Stimulated activated CD4-positive, alpha-beta T cell treated with anti-CD3 and anti-CD28 coated beads, Interleukin-4, amount 100 ng/mL, for 1 hour (primary cell): ENCODE measurements around the gene LHPP.

Experiments used
- DNase-seq: peaks from one replicate; pipeline ENCODE4 v3.0.0-alpha.2; 2020

Gene LHPP

GRCh38 chr10:124473070-124473469 lies 11.4 kb downstream of the LHPP start:
- DNase-seq: no peak

GRCh38 chr10:124474514-124475070 lies 13.0 kb downstream of the LHPP start:
- no peak for DNase-seq

GRCh38 chr10:124476043-124476725 lies 14.6 kb downstream of the LHPP start:
- no peak for DNase-seq

GRCh38 chr10:124477614-124478363 lies 16.2 kb downstream of the LHPP start:
- DNase-seq: no peak

- DNase-seq: no peak
Observed at GRCh38 chr10:124478515-124478914, 16.9 kb downstream of the LHPP start.

- no peak for DNase-seq
Observed at GRCh38 chr10:124480860-124481259, 19.2 kb downstream of the LHPP start.

- no peak for DNase-seq
Observed at GRCh38 chr10:124481717-124482116, 20.1 kb downstream of the LHPP start.

GRCh38 chr10:124482236-124482800 lies 20.7 kb downstream of the LHPP start:
- no peak for DNase-seq

DNA sequence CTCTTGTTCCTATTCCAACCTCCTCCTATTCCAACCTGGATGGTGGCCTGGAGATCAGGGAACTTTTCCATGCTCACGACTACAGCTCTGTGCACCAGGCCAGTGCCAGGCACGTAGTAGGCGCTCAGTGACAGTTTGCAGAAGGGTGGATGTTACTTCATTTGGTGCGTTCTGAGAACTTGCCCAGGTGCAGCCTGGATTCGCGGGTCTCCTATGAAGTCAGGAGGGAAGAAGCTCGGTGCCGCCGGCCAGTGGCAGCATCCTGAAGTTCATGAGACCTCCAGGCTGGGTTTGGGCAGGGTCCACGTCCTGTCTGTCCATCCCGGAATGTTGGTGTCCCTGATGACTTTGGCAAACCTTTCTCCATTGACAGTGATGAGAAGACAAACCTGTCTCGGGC lies 21.3 kb downstream of the LHPP start:
- DNase-seq: no peak

- no peak for DNase-seq
Observed at GRCh38 chr10:124484031-124484430, 22.4 kb downstream of the LHPP start.

- DNase-seq: no peak
Observed at GRCh38 chr10:124484661-124485060, 23.0 kb downstream of the LHPP start.

DNA sequence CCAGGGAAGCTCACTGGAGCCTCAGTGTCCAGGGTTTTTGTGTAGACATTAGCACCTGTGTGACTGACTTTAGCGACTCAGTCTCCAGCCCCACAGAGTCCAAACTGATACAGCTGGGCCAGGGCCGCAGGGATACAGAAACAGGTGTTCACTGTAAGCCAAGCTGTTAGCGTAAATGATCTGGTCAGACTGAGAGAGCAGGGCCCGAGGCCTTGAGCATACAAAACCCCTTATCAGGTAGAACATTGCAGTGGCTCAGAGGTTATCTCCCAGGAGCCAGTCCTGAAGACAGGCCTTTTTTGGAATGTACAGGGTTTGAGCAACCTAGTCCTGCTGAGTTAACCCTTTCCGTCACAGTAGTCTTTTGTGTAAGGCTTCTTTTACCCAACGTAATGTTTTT lies 25.0 kb downstream of the LHPP start:
- no peak for DNase-seq

DNA sequence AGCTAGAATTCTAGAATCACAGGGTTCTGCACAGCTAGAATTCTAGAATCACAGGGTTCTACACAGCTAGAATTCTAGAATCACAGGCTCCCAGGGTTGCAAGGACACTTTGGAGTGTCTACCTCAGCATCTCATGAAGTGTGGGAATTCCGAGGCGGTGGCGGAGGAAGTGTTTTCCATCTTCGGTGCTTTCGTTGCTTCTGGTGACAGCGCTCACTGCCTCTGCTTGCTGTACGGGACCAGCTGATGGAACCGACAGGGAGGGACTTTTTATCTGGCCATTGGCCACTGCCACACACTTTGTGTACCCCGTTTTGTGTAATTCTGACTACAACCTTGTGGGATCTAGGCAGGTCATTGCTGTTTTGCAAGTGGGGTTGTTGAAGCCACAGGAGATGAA lies 29.5 kb downstream of the LHPP start:
- DNase-seq: no peak

DNA sequence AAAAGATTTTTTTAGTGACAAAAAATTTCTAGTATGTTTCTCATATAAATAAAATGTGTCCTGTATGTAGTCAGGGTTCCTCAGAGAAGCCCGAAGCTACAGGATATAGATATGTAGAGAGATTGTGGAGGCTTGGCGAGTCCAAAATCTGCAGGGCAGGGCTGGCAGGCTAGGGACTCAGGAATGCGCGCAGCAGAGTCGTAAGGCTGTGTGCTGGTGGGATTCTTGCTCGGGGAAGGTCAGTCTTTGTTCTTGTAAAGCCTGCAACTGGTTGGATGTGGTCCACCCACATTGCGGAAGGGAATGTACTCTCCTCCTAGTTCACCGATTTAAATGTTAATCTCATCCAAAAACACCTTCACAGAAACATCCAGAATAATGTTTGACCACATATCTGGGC lies 30.6 kb downstream of the LHPP start:
- DNase-seq: no peak

DNA sequence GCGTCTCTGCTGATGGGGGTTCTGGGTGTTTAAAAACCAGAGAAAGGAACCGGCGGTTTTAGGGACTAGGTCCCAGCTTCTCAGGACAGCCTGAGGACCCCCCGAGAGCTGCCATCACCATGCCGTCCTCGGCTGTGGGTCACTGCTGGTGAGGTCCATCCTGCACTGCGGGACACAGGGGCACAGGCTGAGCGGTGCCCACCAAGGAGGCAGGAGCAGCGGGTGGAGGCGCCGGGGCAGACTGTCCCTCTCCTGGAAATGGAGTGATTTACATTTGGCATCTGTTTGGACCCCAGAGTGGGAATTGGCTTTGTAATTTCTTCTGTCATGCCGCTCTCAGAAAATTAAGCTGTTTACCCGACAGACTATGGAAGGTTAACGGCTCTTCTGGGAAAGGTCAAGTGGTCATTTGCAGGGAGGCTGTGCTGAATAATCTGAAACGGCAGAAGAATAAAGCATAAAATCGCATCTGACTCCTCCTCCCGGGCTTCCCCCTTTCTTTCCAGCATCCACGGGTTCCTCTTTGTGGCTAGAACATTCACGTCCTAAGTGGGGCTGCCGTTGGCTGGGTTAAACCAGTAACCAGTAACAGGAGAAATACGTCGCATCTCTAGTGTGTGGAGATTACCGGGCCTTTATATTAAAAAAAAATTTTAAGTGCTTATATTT lies 31.7 kb downstream of the LHPP start:
- DNase-seq: no peak

DNA sequence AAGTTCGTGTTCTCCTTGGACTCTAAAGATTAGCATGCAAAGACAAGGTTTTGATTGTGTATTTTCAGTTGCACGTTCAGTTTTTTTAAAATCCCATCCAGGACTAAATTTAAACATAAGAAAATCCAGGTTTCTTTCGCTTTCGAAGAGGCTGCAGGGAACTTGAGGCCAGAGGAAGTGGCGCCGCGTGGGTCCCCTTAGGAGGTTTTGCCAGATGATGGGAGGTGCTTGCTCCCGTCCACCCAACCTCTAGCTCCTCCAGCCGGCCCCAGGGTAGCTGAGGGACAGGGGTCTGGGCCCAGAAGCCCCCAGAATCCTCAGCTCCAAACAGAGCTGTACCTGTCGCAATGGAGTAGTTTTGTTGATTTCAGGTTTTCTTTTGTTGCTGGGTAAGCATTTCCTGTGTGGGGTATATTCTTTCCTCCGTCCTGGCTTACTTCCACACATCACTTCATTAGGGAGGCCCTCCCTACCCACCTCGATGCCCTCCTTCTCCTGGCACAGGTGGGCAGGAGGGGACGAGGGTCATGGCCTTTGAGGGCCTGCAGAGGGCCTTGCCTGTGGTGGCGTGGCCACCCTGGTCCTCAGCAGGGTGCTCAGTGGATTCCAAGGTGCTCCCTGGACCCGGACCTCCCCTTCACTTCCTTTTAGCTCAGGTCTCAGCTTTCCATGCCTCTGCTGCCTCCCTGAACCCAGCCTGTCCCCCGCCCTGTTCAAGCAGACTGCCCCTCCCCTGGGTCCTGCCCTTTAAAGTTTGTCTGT lies 32.6 kb downstream of the LHPP start:
- DNase-seq: no peak

GRCh38 chr10:124495162-124495561 lies 33.5 kb downstream of the LHPP start:
- no peak for DNase-seq

DNA sequence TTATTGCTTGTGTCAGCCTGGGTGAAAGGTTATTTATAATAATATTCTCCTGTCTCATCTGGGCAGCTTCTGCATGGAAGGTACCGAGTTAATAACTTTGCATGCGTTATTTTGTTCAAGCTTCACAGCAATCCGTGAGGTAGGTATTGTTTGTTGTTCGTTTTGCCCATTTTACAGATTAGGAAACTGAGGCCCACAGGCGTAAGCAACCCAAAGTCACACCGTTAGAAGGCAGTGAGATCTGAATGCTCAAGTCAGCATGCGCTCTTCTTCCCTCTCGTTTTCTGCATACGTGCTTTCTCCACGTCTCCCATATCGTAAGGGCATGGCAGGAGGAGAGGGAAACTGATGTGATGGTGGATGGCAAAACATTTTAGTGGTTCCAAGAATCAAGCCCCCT lies 34.1 kb downstream of the LHPP start:
- DNase-seq: no peak

DNA sequence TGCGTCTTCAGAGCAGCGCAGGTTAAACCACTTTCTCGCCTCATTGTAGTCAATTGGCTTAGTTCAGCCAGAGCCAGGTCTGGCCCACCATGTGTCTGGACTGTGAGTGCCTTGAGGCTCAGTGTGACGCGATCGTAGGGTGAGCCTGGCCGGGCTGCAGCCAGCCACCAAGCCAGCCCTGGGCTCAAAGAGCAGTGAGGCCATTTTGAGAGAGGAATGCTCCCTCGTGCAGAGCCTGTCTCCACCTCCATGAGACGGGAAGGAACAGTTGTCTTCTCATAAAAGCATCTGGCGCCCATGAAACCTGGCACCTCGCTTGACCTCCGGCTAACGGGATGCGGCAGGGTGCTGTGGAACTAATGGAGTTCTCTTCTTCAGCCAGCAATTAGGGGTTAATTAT lies 34.5 kb downstream of the LHPP start:
- DNase-seq: no peak

DNA sequence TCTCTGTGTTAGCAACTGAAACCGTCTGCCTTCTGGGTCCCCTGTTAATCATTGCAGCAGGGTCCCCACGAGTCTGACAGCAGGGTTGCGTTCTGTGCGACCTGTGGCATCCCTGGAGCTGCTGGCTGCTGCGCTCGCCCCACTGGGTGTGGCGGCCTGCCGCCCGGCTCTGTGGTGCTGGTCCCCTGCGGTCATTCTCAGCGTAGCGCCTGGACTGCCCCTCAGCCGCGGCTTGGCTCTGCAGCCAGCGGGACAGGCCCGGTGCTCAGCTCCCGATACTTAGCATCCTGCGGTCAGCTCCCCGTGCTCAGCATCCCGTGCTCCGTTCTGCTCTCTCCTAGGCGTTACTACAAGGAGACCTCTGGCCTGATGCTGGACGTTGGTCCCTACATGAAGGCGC lies 35.0 kb downstream of the LHPP start:
- no peak for DNase-seq

DNA sequence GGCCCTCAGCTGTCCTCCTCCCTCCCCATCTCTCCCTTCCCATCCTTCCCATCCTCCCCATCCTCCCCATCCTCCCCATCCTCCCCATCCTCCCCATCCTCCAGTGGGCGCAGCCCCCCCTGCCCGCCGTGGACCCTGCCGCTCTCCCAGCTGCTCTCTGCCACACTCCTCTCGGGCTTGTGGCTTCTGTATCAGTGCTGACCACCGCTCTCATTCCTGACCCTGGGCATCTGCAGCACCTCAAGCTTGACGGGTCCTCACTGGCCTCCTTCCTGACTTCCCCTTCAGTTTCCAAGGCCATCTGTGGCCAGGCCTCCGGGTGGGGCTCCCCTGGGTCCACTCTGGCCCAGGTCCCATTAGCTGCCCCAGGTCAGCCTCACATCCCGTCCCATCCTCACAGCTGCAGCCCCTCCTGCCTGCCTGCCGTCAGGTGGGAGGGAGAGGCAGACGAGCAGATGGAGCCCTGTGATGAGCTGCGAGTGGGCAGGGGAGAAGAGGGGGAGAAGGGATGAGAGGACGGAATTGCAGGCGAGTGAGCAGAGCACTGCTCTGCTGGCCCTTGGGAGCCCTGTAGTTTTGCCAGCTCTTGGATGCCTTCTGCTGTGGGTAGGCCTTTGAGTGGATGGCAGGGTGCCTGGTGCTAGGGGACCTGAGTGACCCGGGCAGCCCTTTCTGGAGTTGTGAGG lies 35.7 kb downstream of the LHPP start:
- DNase-seq: no peak

DNA sequence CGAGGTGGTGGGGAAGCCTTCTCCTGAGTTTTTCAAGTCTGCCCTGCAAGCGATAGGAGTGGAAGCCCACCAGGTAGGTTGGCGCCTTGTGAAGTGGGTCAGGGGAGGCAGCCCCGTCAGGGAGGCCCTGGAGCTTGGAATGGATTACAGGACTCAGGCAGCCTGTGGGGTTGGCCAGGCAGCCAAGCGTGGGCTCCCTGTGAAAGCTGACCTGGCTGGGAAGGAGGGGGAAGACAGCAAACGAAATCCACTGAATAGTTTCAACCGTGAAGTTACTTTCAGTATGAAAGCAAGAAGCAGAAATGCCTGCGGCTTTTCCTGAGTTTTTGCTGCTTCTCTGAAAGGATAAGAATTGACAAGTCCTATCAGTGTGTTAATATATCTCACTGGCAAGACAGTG lies 36.4 kb downstream of the LHPP start:
- DNase-seq: no peak
